Smooth muscle cell (in vitro differentiated cells): ENCODE results near the gene PCDH9. TPM values are rescaled to one million over a fixed set of nuclear protein-coding genes. Genes with fewer than 3 reads are reported as not detected.

Source experiments
- DNase-seq: peaks from one replicate; lab custom pipeline; 2025; ENCODE audit not compliant: unreplicated experiment; lab: John Stamatoyannopoulos, UW
- H2AFZ ChIP-seq: fragments of 200-600 bp; sonication (generic); 2 replicates; pipeline ENCODE4 v1.6.0; 2016; ENCODE audit warnings: antibody characterized with exemption, low read depth, mild to moderate bottlenecking
- H3F3A ChIP-seq: fragments of 200-600 bp; sonication (generic); 2 replicates; pipeline ENCODE4 v1.6.0; 2017; ENCODE audit warnings: antibody characterized with exemption, low read depth
- H3K27ac ChIP-seq: fragments of 200-600 bp; sonication (generic); 2 replicates; pipeline ENCODE4 v1.5.1; 2016; ENCODE audit warnings: low read depth, mild to moderate bottlenecking
- H3K27me3 ChIP-seq: fragments of 200-600 bp; sonication (generic); 2 replicates; pipeline ENCODE4 v1.6.1; 2016; ENCODE audit warnings: low read depth, mild to moderate bottlenecking
- H3K36me3 ChIP-seq: fragments of 200-600 bp; sonication (generic); 2 replicates; pipeline ENCODE4 v1.5.1; 2016; ENCODE audit warnings: low read depth
- H3K4me1 ChIP-seq: fragments of 200-600 bp; sonication (generic); 2 replicates; pipeline ENCODE4 v1.5.1; 2016; ENCODE audit warnings: low read depth
- H3K4me2 ChIP-seq: fragments of 200-600 bp; sonication (generic); 2 replicates; pipeline ENCODE4 v1.6.0; 2016; ENCODE audit warnings: mild to moderate bottlenecking
- H3K4me3 ChIP-seq: fragments of 200-600 bp; sonication (generic); 2 replicates; pipeline ENCODE4 v1.5.1; 2016; ENCODE audit warnings: mild to moderate bottlenecking
- H3K79me2 ChIP-seq: fragments of 200-600 bp; sonication (generic); 2 replicates; pipeline ENCODE4 v1.6.0; 2016; ENCODE audit warnings: low read depth, mild to moderate bottlenecking
- H3K9ac ChIP-seq: fragments of 200-600 bp; sonication (generic); 2 replicates; pipeline ENCODE4 v1.6.0; 2016; ENCODE audit warnings: low read depth
- H3K9me3 ChIP-seq: fragments of 200-600 bp; sonication (generic); replicated peaks from 2 replicates; pipeline ENCODE4 v1.5.1; 2016; ENCODE audit warnings: low read depth
- H4K20me1 ChIP-seq: fragments of 200-600 bp; sonication (generic); 2 replicates; pipeline ENCODE4 v1.6.0; 2016; ENCODE audit warnings: low read depth
- CTCF ChIP-seq: fragments of 200-600 bp; sonication (generic); IDR thresholded peaks from 2 replicates; pipeline ENCODE4 v1.5.1; 2017; ENCODE audit warnings: borderline replicate concordance, mild to moderate bottlenecking, antibody characterized with exemption; ENCODE audit not compliant: insufficient read depth, poor library complexity, severe bottlenecking
- WGBS: methylation state at CpG from one replicate; pipeline ENCODE4 v1.1.7; 2016; ENCODE audit warnings: low lambda C conversion rate; 5-methylcytosine and 5-hydroxymethylcytosine counted together
- polyA plus RNA-seq: library from polyadenylated mRNA; unstranded; fragments of >200 nt; fragmentation: Nextera tagmentation; extraction: Ambion mirVana; gene quantifications from 2 replicates; pipeline ENCODE4 v1.2.1, GENCODE V29; 2016
- total RNA-seq: library from RNA; depleted of rRNA; stranded (reverse); fragments of >200 nt; gene quantifications from 2 replicates; pipeline ENCODE4 v1.2.3, GENCODE V29; 2014

The PCDH9 gene
- total and polyA plus RNA-seq, 2 experiments from 2014 or later, result 0.65 to 1.9 TPM

GRCh38 chr13:66578305-66578704 lies 651.8 kb downstream of the PCDH9 start:
- H4K20me1 ChIP-seq, result no peaks in the 10 kb centered on the region
- no peak overlapping the region for H3K27ac ChIP-seq
- H3K4me2 ChIP-seq, result no peak overlapping the region
- no peak for TF ChIP-seq CTCF
- H3K79me2 ChIP-seq, result no peaks in the 10 kb centered on the region
- H3K4me3 ChIP-seq, result no peak overlapping the region
- no peaks in the 10 kb centered on the region for H3K27me3 ChIP-seq
- H3K36me3 ChIP-seq, result no peaks in the 10 kb centered on the region
- no peaks in the 10 kb centered on the region for H3K9me3 ChIP-seq
- WGBS, result 38% methylated on average over 2 of the region's 2 CpGs
- H2AFZ ChIP-seq, result no peak overlapping the region
- no peaks in the 10 kb centered on the region for H3K4me1 ChIP-seq
- no peaks in the 10 kb centered on the region for H3F3A ChIP-seq
- DNase-seq, result no peak
- no peak overlapping the region for H3K9ac ChIP-seq

- no peaks in the 10 kb centered on the region for H3K4me1 ChIP-seq
- no peak overlapping the region for H3K4me3 ChIP-seq
- H2AFZ ChIP-seq, result no peak overlapping the region
- H3K27me3 ChIP-seq, result no peaks in the 10 kb centered on the region
- no peaks in the 10 kb centered on the region for H4K20me1 ChIP-seq
- TF ChIP-seq CTCF, result no peak
- no peaks in the 10 kb centered on the region for H3F3A ChIP-seq
- WGBS, result 93% methylated on average over 2 of the region's 2 CpGs
- no peaks in the 10 kb centered on the region for H3K36me3 ChIP-seq
- DNase-seq, result no peak
- H3K9ac ChIP-seq, result no peak overlapping the region
- H3K9me3 ChIP-seq, result no peaks in the 10 kb centered on the region
- no peaks in the 10 kb centered on the region for H3K79me2 ChIP-seq
- H3K27ac ChIP-seq, result no peak overlapping the region
- no peak overlapping the region for H3K4me2 ChIP-seq
Measured at GRCh38 chr13:66577358-66577757, 652.8 kb downstream of the PCDH9 start.

GRCh38 chr13:66576381-66576780 lies 653.8 kb downstream of the PCDH9 start:
- no peak for TF ChIP-seq CTCF
- H4K20me1 ChIP-seq, result no peaks in the 10 kb centered on the region
- no peaks in the 10 kb centered on the region for H3K36me3 ChIP-seq
- WGBS, result 94% methylated on average over 1 of the region's 1 CpG
- no peak overlapping the region for H3K27ac ChIP-seq
- H3K79me2 ChIP-seq, result no peaks in the 10 kb centered on the region
- H3K27me3 ChIP-seq, result no peaks in the 10 kb centered on the region
- no peak for DNase-seq
- no peak overlapping the region for H3K4me3 ChIP-seq
- H3K9me3 ChIP-seq, result no peaks in the 10 kb centered on the region
- no peak overlapping the region for H3K4me2 ChIP-seq
- H3K4me1 ChIP-seq, result no peaks in the 10 kb centered on the region
- no peaks in the 10 kb centered on the region for H3F3A ChIP-seq
- no peak overlapping the region for H2AFZ ChIP-seq
- H3K9ac ChIP-seq, result no peak overlapping the region

- no peak for DNase-seq
- Histone ChIP-seq H2AFZ (no peak overlapping the region), H3K79me2 (no peaks in the 10 kb centered on the region), H3F3A (no peaks in the 10 kb centered on the region), H3K4me1 (no peaks in the 10 kb centered on the region), H3K9ac (no peak overlapping the region), H3K27ac (no peak overlapping the region), H3K9me3 (no peaks in the 10 kb centered on the region), H3K36me3 (no peaks in the 10 kb centered on the region), H3K4me2 (no peak overlapping the region), H4K20me1 (no peaks in the 10 kb centered on the region), H3K4me3 (no peak overlapping the region), H3K27me3 (no peaks in the 10 kb centered on the region)
- WGBS, result 81% methylated on average over 6 of the region's 6 CpGs
- no peak for TF ChIP-seq CTCF
Measured at GRCh38 chr13:66574606-66575005, 655.5 kb downstream of the PCDH9 start.
